ENCODE measurements around the gene CACNA1C.

Gene CACNA1C

GRCh38 chr12:2074792-2075191, 22.0 kb downstream of the CACNA1C start:
- H3K4me1 ChIP-seq (ENCODE audit: low read depth, poor library complexity, severe bottlenecking) = no peaks in the 10 kb centered on the region

GRCh38 chr12:2075508-2076195, 22.9 kb downstream of the CACNA1C start:
- Histone ChIP-seq H3K79me2 (ENCODE audit: insufficient read depth, low read depth) (no peaks in the 10 kb centered on the region), H3K27me3 (ENCODE audit: insufficient read depth, low read depth) (no peaks in the 10 kb centered on the region), H3K36me3 (ENCODE audit: insufficient read depth) (no peaks in the 10 kb centered on the region), H4K20me1 (ENCODE audit: insufficient read depth) (no peaks in the 10 kb centered on the region), H2AFZ (ENCODE audit: low read depth) (no peak overlapping the region), H3K4me2 (no peak overlapping the region), H3K9ac (no peak overlapping the region), H3K4me3 (IDR thresholded peaks at IDR 0.05; ENCODE audit: insufficient read depth, low read depth, low read length) (no peak overlapping the region), H3K27ac (no peak overlapping the region), H3K4me1 (ENCODE audit: low read depth, poor library complexity, severe bottlenecking) (no peaks in the 10 kb centered on the region)
- TF ChIP-seq CTCF (conservative IDR thresholded peaks at IDR 0.05; ENCODE audit: low read depth, low read length) = no peak

More at GRCh38 chr12:2074792-2075191, 22.0 kb downstream of the CACNA1C start:
- Histone ChIP-seq H3K4me3 (IDR thresholded peaks at IDR 0.05; ENCODE audit: insufficient read depth, low read depth, low read length) (no peak overlapping the region), H3K79me2 (ENCODE audit: insufficient read depth, low read depth) (no peaks in the 10 kb centered on the region), H3K27me3 (ENCODE audit: insufficient read depth, low read depth) (no peaks in the 10 kb centered on the region), H3K4me2 (no peak overlapping the region), H3K36me3 (ENCODE audit: insufficient read depth) (no peaks in the 10 kb centered on the region), H4K20me1 (ENCODE audit: insufficient read depth) (no peaks in the 10 kb centered on the region), H3K27ac (no peak overlapping the region), H3K9ac (no peak overlapping the region), H2AFZ (ENCODE audit: low read depth) (no peak overlapping the region)
- no peak for TF ChIP-seq CTCF (conservative IDR thresholded peaks at IDR 0.05; ENCODE audit: low read depth, low read length)

GRCh38 chr12:2076196-2076570, 23.4 kb downstream of the CACNA1C start:
- no peak overlapping the region for H3K27ac ChIP-seq
- H3K9ac ChIP-seq = no peak overlapping the region
- H3K4me3 ChIP-seq (IDR thresholded peaks at IDR 0.05; ENCODE audit: insufficient read depth, low read depth, low read length) = no peak overlapping the region
- no peak for TF ChIP-seq CTCF (conservative IDR thresholded peaks at IDR 0.05; ENCODE audit: low read depth, low read length)
- no peaks in the 10 kb centered on the region for H3K4me1 ChIP-seq (ENCODE audit: low read depth, poor library complexity, severe bottlenecking)
- no peak overlapping the region for H2AFZ ChIP-seq (ENCODE audit: low read depth)
- H4K20me1 ChIP-seq (ENCODE audit: insufficient read depth) = no peaks in the 10 kb centered on the region
- no peaks in the 10 kb centered on the region for H3K79me2 ChIP-seq (ENCODE audit: insufficient read depth, low read depth)
- no peak overlapping the region for H3K4me2 ChIP-seq
- H3K36me3 ChIP-seq (ENCODE audit: insufficient read depth) = no peaks in the 10 kb centered on the region
- no peaks in the 10 kb centered on the region for H3K27me3 ChIP-seq (ENCODE audit: insufficient read depth, low read depth)

DNA sequence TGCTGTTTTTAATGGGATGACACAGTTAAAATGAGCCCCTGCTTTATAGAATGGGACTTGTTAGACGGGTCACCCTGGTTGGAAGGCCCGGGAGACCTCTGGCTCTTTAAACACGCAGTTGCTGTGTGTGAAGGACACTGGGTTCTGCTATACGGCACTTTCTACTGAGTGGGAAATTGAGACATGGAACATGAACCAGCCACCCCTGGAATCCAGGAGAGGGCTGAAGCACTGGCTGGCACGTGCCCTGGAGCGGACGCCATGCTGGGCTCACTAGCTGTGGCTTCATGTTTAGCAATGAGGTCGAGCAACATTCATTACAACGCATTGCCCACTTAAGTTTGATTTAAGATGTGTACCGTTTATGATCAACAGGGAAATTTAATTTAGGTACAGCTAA, 23.9 kb downstream of the CACNA1C start:
- H3K9ac ChIP-seq = no peak overlapping the region
- no peaks in the 10 kb centered on the region for H4K20me1 ChIP-seq (ENCODE audit: insufficient read depth)
- H3K79me2 ChIP-seq (ENCODE audit: insufficient read depth, low read depth) = no peaks in the 10 kb centered on the region
- no peak overlapping the region for H3K27ac ChIP-seq
- H3K4me2 ChIP-seq = no peak overlapping the region
- no peak overlapping the region for H2AFZ ChIP-seq (ENCODE audit: low read depth)
- no peaks in the 10 kb centered on the region for H3K27me3 ChIP-seq (ENCODE audit: insufficient read depth, low read depth)
- no peak for TF ChIP-seq CTCF (conservative IDR thresholded peaks at IDR 0.05; ENCODE audit: low read depth, low read length)
- H3K4me3 ChIP-seq (IDR thresholded peaks at IDR 0.05; ENCODE audit: insufficient read depth, low read depth, low read length) = no peak overlapping the region
- H3K36me3 ChIP-seq (ENCODE audit: insufficient read depth) = no peaks in the 10 kb centered on the region
- H3K4me1 ChIP-seq (ENCODE audit: low read depth, poor library complexity, severe bottlenecking) = no peaks in the 10 kb centered on the region
